ENCODE results near the gene SMAP1. TPM values are rescaled to one million over a fixed set of nuclear protein-coding genes. Genes with fewer than 3 reads are reported as not detected.

The SMAP1 gene
- total RNA-seq, 1 experiment from 2014 or later: 3.5 TPM

DNA sequence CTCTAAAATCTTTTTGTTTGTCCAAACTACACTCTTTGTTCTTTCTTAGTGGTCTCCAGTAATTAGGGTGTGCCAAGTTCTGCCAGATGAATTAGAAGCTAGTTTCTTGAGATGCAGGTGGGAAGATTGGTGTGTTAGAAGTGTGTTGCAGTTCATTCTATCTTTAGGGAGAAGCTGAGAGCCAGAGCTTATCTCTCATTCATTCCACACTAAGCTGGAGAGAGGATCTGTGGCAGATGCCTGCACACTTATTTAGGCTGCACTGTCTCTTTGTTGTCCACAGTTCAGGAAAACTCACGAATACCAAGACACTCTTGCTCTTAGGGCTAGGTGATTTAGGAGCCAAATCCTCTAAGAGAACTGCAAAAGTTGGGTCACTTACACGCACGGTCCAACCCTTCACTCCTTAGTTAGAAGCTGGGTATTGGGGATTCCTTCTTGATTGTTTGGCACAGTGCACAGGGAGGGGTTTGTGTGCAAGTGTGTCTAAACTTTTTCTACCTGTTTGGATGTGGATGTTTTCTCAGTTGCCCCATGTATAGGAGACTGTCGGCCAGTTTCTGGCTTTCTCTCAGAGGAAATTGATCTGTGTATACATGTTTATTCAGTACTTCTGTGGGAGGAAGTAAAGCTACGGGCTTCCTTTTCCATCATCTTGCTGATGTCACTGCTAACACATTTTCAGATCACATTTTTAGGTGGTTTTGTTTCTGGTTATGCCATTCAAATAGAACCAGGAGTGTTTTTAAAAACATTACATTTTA lies 49.5 kb downstream of the SMAP1 start:
- Histone ChIP-seq H3K79me2 (ENCODE audit: insufficient read depth, low read length) (peaks cover 36% of the 10 kb centered on the region), H3K36me3 (ENCODE audit: control insufficient read depth in 1 of 2, insufficient read depth in 2 of 2, low read length in 2 of 2) (no peaks in the 10 kb centered on the region), H3K27me3 (ENCODE audit: insufficient read depth, low read length) (no peaks in the 10 kb centered on the region), H3K9ac (ENCODE audit: low read length) (no peak overlapping the region), H3K9me3 (ENCODE audit: control insufficient read depth in 1 of 2, insufficient read depth in 1 of 2, low read depth in 1 of 2, low read length in 2 of 2) (peaks cover 0 to 3% of the 10 kb centered on the region in 2 experiments; a peak in 1 of 4 replicates), H3K27ac (ENCODE audit: low read depth, low read length) (no peak overlapping the region), H3K4me3 (replicated peaks in 1 of 2; ENCODE audit: low read depth in 1 of 2, low read length in 2 of 2) (no peak overlapping the region), H3K9me2 (ENCODE audit: insufficient read depth) (no peaks in the 10 kb centered on the region), H3K4me2 (ENCODE audit: low read length) (no peak overlapping the region), H3K4me1 (ENCODE audit: control insufficient read depth in 1 of 2, insufficient read depth in 2 of 2, low read length in 2 of 2) (no peaks in the 10 kb centered on the region), H4K20me1 (ENCODE audit: insufficient read depth) (no peaks in the 10 kb centered on the region; the same call in 1 of the 2 replicates), H2AFZ (ENCODE audit: low read depth, low read length, poor library complexity, severe bottlenecking) (no peak overlapping the region)
- ATAC-seq: no peak
- no TSS peak for BruUV-seq (replicated peaks)
- ChIA-PET POLR2A (no interaction called here), RAD21 (ENCODE audit: low non-redundant PET in 1 of 2, low total read pairs in 2 of 2, uncharacterized antibody in 2 of 2, unreplicated experiment in 2 of 2) (no interaction called here), CTCF (interaction anchor here (1.2 kb wide), 1 partner anchor 10 kb away, joined by 3 read pairs; no protein-coding TSS in a partner anchor)
- DNase-seq (ENCODE audit: low read depth, low spot score): no peak
- no peak for TF ChIP-seq FOSL1 (IDR thresholded peaks at IDR 0.05; ENCODE audit: low read depth)
- no peak for TF ChIP-seq EZH2 (IDR thresholded peaks at IDR 0.05)
- TF ChIP-seq RAD21 (IDR thresholded peaks at IDR 0.05; ENCODE audit: low read depth): no peak
- TF ChIP-seq, protein P1, sequence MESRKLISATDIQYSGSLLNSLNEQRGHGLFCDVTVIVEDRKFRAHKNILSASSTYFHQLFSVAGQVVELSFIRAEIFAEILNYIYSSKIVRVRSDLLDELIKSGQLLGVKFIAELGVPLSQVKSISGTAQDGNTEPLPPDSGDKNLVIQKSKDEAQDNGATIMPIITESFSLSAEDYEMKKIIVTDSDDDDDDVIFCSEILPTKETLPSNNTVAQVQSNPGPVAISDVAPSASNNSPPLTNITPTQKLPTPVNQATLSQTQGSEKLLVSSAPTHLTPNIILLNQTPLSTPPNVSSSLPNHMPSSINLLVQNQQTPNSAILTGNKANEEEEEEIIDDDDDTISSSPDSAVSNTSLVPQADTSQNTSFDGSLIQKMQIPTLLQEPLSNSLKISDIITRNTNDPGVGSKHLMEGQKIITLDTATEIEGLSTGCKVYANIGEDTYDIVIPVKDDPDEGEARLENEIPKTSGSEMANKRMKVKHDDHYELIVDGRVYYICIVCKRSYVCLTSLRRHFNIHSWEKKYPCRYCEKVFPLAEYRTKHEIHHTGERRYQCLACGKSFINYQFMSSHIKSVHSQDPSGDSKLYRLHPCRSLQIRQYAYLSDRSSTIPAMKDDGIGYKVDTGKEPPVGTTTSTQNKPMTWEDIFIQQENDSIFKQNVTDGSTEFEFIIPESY (IDR thresholded peaks at IDR 0.05; ENCODE audit: extremely low read depth, insufficient replicate concordance, low read length): no peak
- TF ChIP-seq POLR2A (IDR thresholded peaks at IDR 0.05; ENCODE audit: borderline replicate concordance, extremely low read depth, insufficient read depth, insufficient read length): no peak
- no peak for TF ChIP-seq CEBPB (IDR thresholded peaks at IDR 0.05; ENCODE audit: low read depth)
- TF ChIP-seq ZNF274 (IDR thresholded peaks at IDR 0.05; ENCODE audit: low read depth, low read length): no peak
- no peak for TF ChIP-seq YY1 (IDR thresholded peaks at IDR 0.05; ENCODE audit: extremely low read depth, insufficient replicate concordance, low read depth, low read length)
- no peak for TF ChIP-seq EGR1 (IDR thresholded peaks at IDR 0.05; ENCODE audit: low read depth)
- TF ChIP-seq ZFX (IDR thresholded peaks at IDR 0.05): no peak
- no peak for TF ChIP-seq CBX3 (IDR thresholded peaks at IDR 0.05; ENCODE audit: low read depth)
- TF ChIP-seq SRF (IDR thresholded peaks at IDR 0.05; ENCODE audit: low read depth): no peak
- TF ChIP-seq SP1 (IDR thresholded peaks at IDR 0.05; ENCODE audit: low read depth): no peak
- no peak for TF ChIP-seq ELF1 (IDR thresholded peaks at IDR 0.05; ENCODE audit: borderline replicate concordance, low read depth)
- no peak for TF ChIP-seq POLR2AphosphoS5 (IDR thresholded peaks at IDR 0.05; ENCODE audit: low read depth, low read length)
- TF ChIP-seq, protein P2, sequence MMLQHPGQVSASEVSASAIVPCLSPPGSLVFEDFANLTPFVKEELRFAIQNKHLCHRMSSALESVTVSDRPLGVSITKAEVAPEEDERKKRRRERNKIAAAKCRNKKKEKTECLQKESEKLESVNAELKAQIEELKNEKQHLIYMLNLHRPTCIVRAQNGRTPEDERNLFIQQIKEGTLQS (IDR thresholded peaks at IDR 0.05): no peak
- no peak for TF ChIP-seq SIN3A (IDR thresholded peaks at IDR 0.05; ENCODE audit: low read depth)
- TF ChIP-seq EZH2phosphoT487 (IDR thresholded peaks at IDR 0.05; ENCODE audit: borderline replicate concordance): no peak
- intact Hi-C loops (cut with micrococcal nuclease): no loop called here
